H1 (cell line): ENCODE measurements around the gene ARID1B. TPM values are rescaled to one million over a fixed set of nuclear protein-coding genes. Genes with fewer than 3 reads are reported as not detected.

ENCODE experiments used
- CTCF ChIA-PET: fragments of 300-600 bp; sonication (Branson Sonifier 250); formaldehyde crosslinking; loops from one replicate; lab custom pipeline; 2021; ENCODE audit not compliant: partially characterized antibody; lab: Charles Lee
- POLR2A ChIA-PET: fragments of 300-600 bp; sonication (Branson Sonifier 250); formaldehyde crosslinking; loops from one replicate; lab custom pipeline; 2021; ENCODE audit warnings: inconsistent platforms; ENCODE audit not compliant: partially characterized antibody; lab: Charles Lee
- DNase-seq, 2 experiments: peaks; one replicate each; pipeline versions ENCODE4 v3.0.0 to v3.0.0-alpha.2; 2010 to 2022; ENCODE audit warnings: low spot score in 2 of 2, low read depth in 1 of 2, mixed read lengths in 1 of 2
- FAIRE-seq: peaks from 2 replicates; lab custom pipeline; 2011; peaks lifted over from hg19 to GRCh38; lab: Jason Lieb, UNC
- H2AFZ ChIP-seq: 2 replicates; pipeline ENCODE4 v1.8.1; 2012; ENCODE audit warnings: low read length, inconsistent platforms
- H2AK5ac ChIP-seq: 2 replicates; pipeline ENCODE4 v1.6.1; 2013; ENCODE audit warnings: low read depth, low read length
- H2BK120ac ChIP-seq: replicated peaks from 2 replicates; pipeline ENCODE3; 2013; ENCODE audit warnings: low read depth, low read length, inconsistent platforms
- H2BK12ac ChIP-seq: 2 replicates; pipeline ENCODE4 v1.6.1; 2013; ENCODE audit warnings: low read depth, low read length
- H2BK15ac ChIP-seq: 2 replicates; pipeline ENCODE4 v1.6.1; 2013; ENCODE audit warnings: low read length
- H2BK20ac ChIP-seq: 2 replicates; pipeline ENCODE4 v1.6.1; 2013; ENCODE audit warnings: low read length
- H2BK5ac ChIP-seq: 2 replicates; pipeline ENCODE4 v1.6.1; 2013; ENCODE audit warnings: low read depth, low read length
- H3K14ac ChIP-seq: 2 replicates; pipeline ENCODE4 v1.6.1; 2013; ENCODE audit warnings: inconsistent platforms; ENCODE audit not compliant: insufficient read length
- H3K18ac ChIP-seq: 2 replicates; pipeline ENCODE4 v1.6.1; 2013; ENCODE audit warnings: low read length; ENCODE audit errors: extremely low read depth
- H3K23ac ChIP-seq: 2 replicates; pipeline ENCODE4 v1.6.1; 2013; ENCODE audit warnings: inconsistent platforms; ENCODE audit not compliant: insufficient read length
- H3K23me2 ChIP-seq: 2 replicates; pipeline ENCODE4 v1.6.1; 2013; ENCODE audit warnings: low read depth, low read length
- H3K27ac ChIP-seq: 2 replicates; pipeline ENCODE4 v1.6.1; 2011; ENCODE audit warnings: low read depth, low read length, inconsistent platforms
- H3K27me3 ChIP-seq, 4 experiments: replicated peaks in 1 of 4; 1 replicate in 1 of 4; 2 replicates in 3 of 4; pipeline versions ENCODE4 v1.6.1 to v1.8.1; 2011 to 2013; ENCODE audit warnings: low read length in 3 of 4, mild to moderate bottlenecking in 3 of 4, inconsistent platforms in 2 of 4, mixed read lengths in 2 of 4, moderate library complexity in 1 of 4; ENCODE audit not compliant: control insufficient read depth in 3 of 4, insufficient read depth in 3 of 4; ENCODE audit errors: extremely low read depth in 1 of 4
- H3K36me3 ChIP-seq, 4 experiments: 2 replicates each; pipeline versions ENCODE4 v1.6.1 to v1.8.1; 2011 to 2013; ENCODE audit warnings: mild to moderate bottlenecking in 4 of 4, low read length in 3 of 4, moderate library complexity in 2 of 4, control low read depth in 1 of 4, inconsistent platforms in 1 of 4; ENCODE audit not compliant: insufficient read depth in 4 of 4, control insufficient read depth in 2 of 4
- H3K4ac ChIP-seq: replicated peaks from 2 replicates; pipeline ENCODE3; 2013; ENCODE audit warnings: low read length, low read depth, mixed read lengths, inconsistent platforms; ENCODE audit not compliant: insufficient read length
- H3K4me1 ChIP-seq, 4 experiments: replicated peaks in 1 of 4; 1 replicate in 1 of 4; 2 replicates in 3 of 4; pipeline versions ENCODE4 v1.6.1 to v1.8.1; 2011 to 2013; ENCODE audit warnings: low read length in 3 of 4, inconsistent platforms in 2 of 4, mixed read lengths in 1 of 4; ENCODE audit not compliant: insufficient read depth in 4 of 4, control insufficient read depth in 3 of 4
- H3K4me2 ChIP-seq, 2 experiments: 2 replicates each; pipeline versions ENCODE4 v1.6.1 to v1.8.1; 2011 to 2013; ENCODE audit warnings: low read depth in 2 of 2, low read length in 2 of 2, control low read depth in 1 of 2, inconsistent platforms in 1 of 2, mild to moderate bottlenecking in 1 of 2; ENCODE audit not compliant: insufficient read depth in 1 of 2
- H3K4me3 ChIP-seq, 4 experiments: fragments of 200-600, 300-600 bp in 1 of 4; sonication (generic), shearing (Covaris generic), sonication (Bioruptor Twin) in 1 of 4; 2 replicates each; pipeline versions ENCODE4 v1.5.1 to v1.8.1; 2011 to 2016; ENCODE audit warnings: low read length in 4 of 4, low read depth in 3 of 4, control low read depth in 2 of 4, inconsistent platforms in 2 of 4, mild to moderate bottlenecking in 2 of 4, mixed read lengths in 1 of 4, moderate library complexity in 1 of 4; ENCODE audit not compliant: insufficient read depth in 2 of 4; ENCODE audit errors: extremely low read depth in 1 of 4
- H3K56ac ChIP-seq: replicated peaks from 2 replicates; pipeline ENCODE3; 2013; ENCODE audit warnings: low read depth, mild to moderate bottlenecking, mixed read lengths, low read length, inconsistent platforms; ENCODE audit not compliant: insufficient read length
- H3K79me1 ChIP-seq: 2 replicates; pipeline ENCODE4 v1.6.1; 2013; ENCODE audit warnings: low read depth, low read length, control low read depth
- H3K79me2 ChIP-seq, 2 experiments: 2 replicates each; pipeline versions ENCODE4 v1.6.1 to v1.8.1; 2012 to 2013; ENCODE audit warnings: low read length in 2 of 2, mild to moderate bottlenecking in 2 of 2, inconsistent platforms in 1 of 2; ENCODE audit not compliant: insufficient read depth in 2 of 2, control insufficient read depth in 1 of 2
- H3K9ac ChIP-seq, 4 experiments: replicated peaks in 1 of 4; 1 replicate in 1 of 4; 2 replicates in 3 of 4; pipeline versions ENCODE4 v1.6.1 to v1.8.1; 2011 to 2013; ENCODE audit warnings: low read depth in 3 of 4, low read length in 3 of 4, control low read depth in 2 of 4, mild to moderate bottlenecking in 2 of 4, moderate library complexity in 2 of 4, inconsistent platforms in 1 of 4; ENCODE audit errors: extremely low read depth in 1 of 4
- H3K9me3 ChIP-seq, 2 experiments: 2 replicates each; pipeline versions ENCODE4 v1.6.1 to v1.8.1; 2012 to 2013; ENCODE audit warnings: mild to moderate bottlenecking in 2 of 2, moderate library complexity in 2 of 2, control low read depth in 1 of 2, inconsistent platforms in 1 of 2, low read depth in 1 of 2, low read length in 1 of 2, mixed read lengths in 1 of 2; ENCODE audit not compliant: insufficient read depth in 2 of 2
- H4K20me1 ChIP-seq, 2 experiments: replicated peaks in 1 of 2; 2 replicates each; pipeline versions ENCODE3 to v1.8.1; 2011 to 2013; ENCODE audit warnings: inconsistent platforms in 2 of 2, low read length in 2 of 2, mild to moderate bottlenecking in 1 of 2; ENCODE audit not compliant: insufficient read depth in 2 of 2, control insufficient read depth in 1 of 2
- H4K5ac ChIP-seq: 2 replicates; pipeline ENCODE4 v1.6.1; 2013; ENCODE audit warnings: low read length, low read depth, mixed read lengths, inconsistent platforms; ENCODE audit not compliant: insufficient read length
- H4K8ac ChIP-seq: 2 replicates; pipeline ENCODE4 v1.8.0; 2013; ENCODE audit warnings: mild to moderate bottlenecking, moderate library complexity, low read length, inconsistent platforms; ENCODE audit not compliant: insufficient read depth; ENCODE audit errors: extremely low read depth
- H4K91ac ChIP-seq: replicated peaks from 2 replicates; pipeline ENCODE3; 2013; ENCODE audit warnings: low read length, mixed read lengths, inconsistent platforms; ENCODE audit not compliant: insufficient read length
- EGR1 ChIP-seq: IDR thresholded peaks from 2 replicates; pipeline ENCODE4 v1.6.1; 2011; ENCODE audit warnings: low read depth, low read length, borderline replicate concordance
- POLR2AphosphoS5 ChIP-seq: IDR thresholded peaks from 2 replicates; pipeline ENCODE4 v1.6.1; 2011; ENCODE audit warnings: low read depth, low read length
- SRF ChIP-seq: IDR thresholded peaks from 2 replicates; pipeline ENCODE4 v1.6.1; 2011; ENCODE audit warnings: mild to moderate bottlenecking, low read depth, low read length, moderate library complexity
- WGBS, 2 experiments: shearing (Covaris generic) in 1 of 2; methylation state at CpG; one replicate each; pipeline versions ENCODE4 v1.1.6 to v1.1.7; 2013 to 2015; ENCODE audit warnings: low lambda C conversion rate in 2 of 2, mixed read lengths in 2 of 2, inconsistent platforms in 1 of 2, low coverage in 1 of 2, missing lambda C conversion rate in 1 of 2; ENCODE audit not compliant: insufficient replicate concordance in 2 of 2, insufficient coverage in 1 of 2, insufficient read length in 1 of 2; ENCODE audit errors: extremely low coverage in 1 of 2, missing lambda C conversion rate in 1 of 2; 5-methylcytosine and 5-hydroxymethylcytosine counted together
- polyA plus RNA-seq, 7 experiments: library from polyadenylated mRNA; depleted of rRNA in 3 of 7; stranded (reverse) in 5 of 7; unstranded in 2 of 7; fragments of >200 nt in 5 of 7; fragments of 200-250 nt in 2 of 7; gene quantifications; 1 replicate in 5 of 7; 2 replicates in 1 of 7; 4 replicates in 1 of 7; pipeline versions ENCODE4 v1.2.1 to v1.2.3, GENCODE V29; 2011 to 2013; ENCODE audit warnings: missing spikeins in 2 of 7, mixed read lengths in 2 of 7
- total RNA-seq: library from RNA; stranded (reverse); fragmentation: NEBNext Ultra II Directional; extraction: Animal tissue kit (Norgen Biotek cat#: 25700); gene quantifications from 2 replicates; pipeline ENCODE4 v1.2.1, GENCODE V29; 2021

Gene ARID1B
- total and polyA plus RNA-seq, 2 of the 8 experiments (the other 6 are each of a cell fraction or from before 2014, with no cell fraction given) = 24.3 to 70.3 TPM

- POLR2A ChIA-PET = no interaction called here
- FAIRE-seq = no peak
- no peak overlapping the region for H2BK5ac ChIP-seq
- H2BK20ac ChIP-seq = no peak overlapping the region
- no peak overlapping the region for H3K14ac ChIP-seq
- no peaks in the 10 kb centered on the region for H4K20me1 ChIP-seq
- peaks cover 0 to 3% (median 0%) of the 10 kb centered on the region in 4 experiments; a peak in 1 of 7 replicates for H3K4me1 ChIP-seq
- H3K9me3 ChIP-seq = no peaks in the 10 kb centered on the region
- no peak overlapping the region for H2AK5ac ChIP-seq
- H3K4ac ChIP-seq = no peak overlapping the region
- H4K5ac ChIP-seq = no peak overlapping the region
- CTCF ChIA-PET = interaction anchor here (0.5 to 1.7 kb wide), 4 partner anchors 9 to 1603 kb away, joined by 3 to 6 read pairs (median 3); no protein-coding TSS in a partner anchor
- no peak overlapping the region for H3K4me2 ChIP-seq
- no peaks in the 10 kb centered on the region for H3K36me3 ChIP-seq
- H3K79me1 ChIP-seq = no peaks in the 10 kb centered on the region
- WGBS, 2 experiments = 93% methylated on average over 5 of the region's 5 CpGs; no CpG with 5 or more reads in 1 of the 2 experiments
- no peak overlapping the region for H3K9ac ChIP-seq
- TF ChIP-seq EGR1 (no peak), POLR2AphosphoS5 (no peak), SRF (no peak)
- H4K91ac ChIP-seq = no peak overlapping the region
- H3K56ac ChIP-seq = no peak overlapping the region
- H2BK12ac ChIP-seq = no peak overlapping the region
- H3K27ac ChIP-seq = no peak overlapping the region
- no peak overlapping the region for H2AFZ ChIP-seq
- H3K23ac ChIP-seq = no peak overlapping the region
- DNase-seq = no peak
- no peak overlapping the region for H3K18ac ChIP-seq
- no peaks in the 10 kb centered on the region for H3K79me2 ChIP-seq
- no peak overlapping the region for H3K4me3 ChIP-seq
- H3K23me2 ChIP-seq = no peaks in the 10 kb centered on the region
- H2BK120ac ChIP-seq = no peak overlapping the region
- H4K8ac ChIP-seq = no peak overlapping the region
- no peak overlapping the region for H2BK15ac ChIP-seq
- no peaks in the 10 kb centered on the region for H3K27me3 ChIP-seq
These were observed 49.3 kb upstream of the ARID1B start for GRCh38 chr6:156727715-156728385.
